ENCODE data around the gene PRX. TPM values are rescaled to one million over a fixed set of nuclear protein-coding genes. Genes with fewer than 3 reads are reported as not detected.

The PRX gene
- total and polyA plus RNA-seq, 9 donors: 1.7 to 8.8 (median 6.9) TPM

DNA sequence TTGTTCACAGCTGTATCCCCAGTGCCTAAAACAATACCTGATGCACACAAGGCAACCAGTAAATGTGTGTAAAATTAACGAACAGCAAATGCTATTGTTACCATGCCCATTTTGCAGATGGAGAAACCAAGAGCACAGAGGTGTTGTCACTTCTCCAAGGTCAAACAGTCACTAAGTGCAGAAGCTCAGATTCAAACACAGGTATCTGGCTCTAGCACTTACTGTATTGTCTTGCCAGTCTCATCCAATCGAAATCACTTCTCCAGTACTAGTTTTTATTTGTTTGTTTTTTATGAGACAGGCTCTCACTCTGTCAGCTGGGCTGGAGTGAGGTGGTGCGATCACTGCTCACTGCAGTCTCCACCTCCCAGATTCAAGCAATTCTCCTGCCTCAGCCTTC lies 51.0 kb downstream of the PRX start:
- Histone ChIP-seq H3K9me3 (no peaks in the 10 kb centered on the region), H3K27ac (no peak overlapping the region), H3K27me3 (no peaks in the 10 kb centered on the region), H3K4me3 (no peak overlapping the region), H3K4me1 (ENCODE audit: insufficient read depth) (peaks cover 7% of the 10 kb centered on the region), H3K36me3 (no peaks in the 10 kb centered on the region)
- no peak for DNase-seq
- no peak for TF ChIP-seq EP300 (IDR thresholded peaks at IDR 0.05)
- no peak for TF ChIP-seq POLR2A (IDR thresholded peaks at IDR 0.05)
- TF ChIP-seq, protein P1, sequence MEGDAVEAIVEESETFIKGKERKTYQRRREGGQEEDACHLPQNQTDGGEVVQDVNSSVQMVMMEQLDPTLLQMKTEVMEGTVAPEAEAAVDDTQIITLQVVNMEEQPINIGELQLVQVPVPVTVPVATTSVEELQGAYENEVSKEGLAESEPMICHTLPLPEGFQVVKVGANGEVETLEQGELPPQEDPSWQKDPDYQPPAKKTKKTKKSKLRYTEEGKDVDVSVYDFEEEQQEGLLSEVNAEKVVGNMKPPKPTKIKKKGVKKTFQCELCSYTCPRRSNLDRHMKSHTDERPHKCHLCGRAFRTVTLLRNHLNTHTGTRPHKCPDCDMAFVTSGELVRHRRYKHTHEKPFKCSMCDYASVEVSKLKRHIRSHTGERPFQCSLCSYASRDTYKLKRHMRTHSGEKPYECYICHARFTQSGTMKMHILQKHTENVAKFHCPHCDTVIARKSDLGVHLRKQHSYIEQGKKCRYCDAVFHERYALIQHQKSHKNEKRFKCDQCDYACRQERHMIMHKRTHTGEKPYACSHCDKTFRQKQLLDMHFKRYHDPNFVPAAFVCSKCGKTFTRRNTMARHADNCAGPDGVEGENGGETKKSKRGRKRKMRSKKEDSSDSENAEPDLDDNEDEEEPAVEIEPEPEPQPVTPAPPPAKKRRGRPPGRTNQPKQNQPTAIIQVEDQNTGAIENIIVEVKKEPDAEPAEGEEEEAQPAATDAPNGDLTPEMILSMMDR (IDR thresholded peaks at IDR 0.05): no peak
- 84 to 91% (median 90%) methylated on average over 3 of the region's 3 CpGs for WGBS, 3 donors
- intact Hi-C loops (cut with DNase I): no loop called here

- DNase-seq: no peak
- intact Hi-C loops (cut with DNase I): no loop called here
- TF ChIP-seq POLR2A (IDR thresholded peaks at IDR 0.05): no peak
- TF ChIP-seq EP300 (IDR thresholded peaks at IDR 0.05): no peak
- TF ChIP-seq, protein P1 (IDR thresholded peaks at IDR 0.05): no peak
- Histone ChIP-seq H3K36me3 (no peaks in the 10 kb centered on the region), H3K27me3 (no peaks in the 10 kb centered on the region), H3K4me1 (ENCODE audit: insufficient read depth) (peaks cover 5% of the 10 kb centered on the region), H3K4me3 (no peak overlapping the region), H3K9me3 (no peaks in the 10 kb centered on the region), H3K27ac (no peak overlapping the region)
- WGBS, 3 donors: 88 to 95% (median 88%) methylated on average over 12 of the region's 12 CpGs
Observed at GRCh38 chr19:40360708-40361241, 52.4 kb downstream of the PRX start.

DNA sequence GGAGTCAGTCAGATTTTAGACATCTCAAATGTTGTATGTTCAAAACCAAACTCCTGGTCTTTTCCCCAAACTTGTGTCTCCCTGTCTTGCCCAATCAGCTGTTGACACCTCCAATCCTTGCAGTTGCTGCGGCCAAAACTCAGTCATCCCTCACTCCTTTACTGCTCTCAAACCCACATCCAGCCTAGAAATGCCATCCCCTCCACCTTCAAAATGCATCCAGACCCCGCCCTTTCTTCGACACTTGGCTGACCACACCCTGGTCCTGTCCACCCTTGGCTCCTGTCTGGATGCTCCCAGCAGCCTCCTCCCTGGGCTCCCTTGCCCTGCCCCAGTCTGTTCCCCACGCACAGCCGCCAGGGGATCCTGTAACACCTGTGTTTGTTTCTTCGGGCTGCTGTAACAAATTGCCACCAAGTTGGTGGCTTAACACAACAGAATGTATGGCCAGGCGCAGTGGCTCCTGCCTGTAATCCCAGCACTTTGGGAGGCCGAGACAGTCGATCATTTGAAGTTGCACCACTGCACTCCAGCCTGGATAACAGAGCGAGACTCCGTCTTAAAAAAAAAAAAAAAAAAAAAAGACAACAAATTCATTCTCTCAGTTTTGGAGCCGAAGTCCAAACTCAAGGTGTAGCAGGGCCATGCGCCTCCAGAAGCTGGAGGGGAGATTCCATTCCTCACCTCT lies 53.0 kb downstream of the PRX start:
- Histone ChIP-seq H3K4me3 (no peak overlapping the region), H3K9me3 (no peaks in the 10 kb centered on the region), H3K4me1 (ENCODE audit: insufficient read depth) (peaks cover 2% of the 10 kb centered on the region), H3K27ac (no peak overlapping the region), H3K27me3 (no peaks in the 10 kb centered on the region), H3K36me3 (no peaks in the 10 kb centered on the region)
- 87 to 89% (median 88%) methylated on average over 13 of the region's 13 CpGs for WGBS, 3 donors
- no peak for TF ChIP-seq POLR2A (IDR thresholded peaks at IDR 0.05)
- no peak for TF ChIP-seq EP300 (IDR thresholded peaks at IDR 0.05)
- TF ChIP-seq, protein P1 (IDR thresholded peaks at IDR 0.05): no peak
- DNase-seq: no peak
- intact Hi-C loops (cut with DNase I): no loop called here

DNA sequence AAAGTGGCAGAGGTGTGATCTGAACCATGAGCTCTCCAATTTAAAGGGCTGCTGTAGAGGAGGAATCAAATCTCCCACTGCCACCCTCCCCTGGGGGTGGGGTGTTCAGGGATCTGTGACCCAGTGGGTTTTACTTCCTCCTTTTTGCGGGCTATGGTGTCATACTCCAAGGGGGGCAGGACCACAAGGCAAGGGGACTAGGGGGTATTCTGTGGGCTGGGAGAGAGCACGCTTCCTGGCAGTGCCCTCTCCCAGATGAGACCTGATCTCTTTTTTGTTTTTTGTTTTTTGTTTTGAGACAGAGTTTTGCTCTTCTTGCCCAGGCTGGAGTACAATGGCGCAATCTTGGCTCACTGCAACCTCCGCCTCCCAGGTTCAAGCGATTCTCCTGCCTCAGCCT lies 54.4 kb downstream of the PRX start:
- H3K9me3 ChIP-seq: no peaks in the 10 kb centered on the region
- TF ChIP-seq POLR2A (IDR thresholded peaks at IDR 0.05) (no peak), EP300 (IDR thresholded peaks at IDR 0.05) (no peak)
- TF ChIP-seq, protein P1 (IDR thresholded peaks at IDR 0.05): no peak
- no peak for DNase-seq
- H3K27ac ChIP-seq: no peak overlapping the region
- no peaks in the 10 kb centered on the region for H3K36me3 ChIP-seq
- 91 to 98% (median 93%) methylated on average over 5 of the region's 5 CpGs for WGBS, 3 donors
- H3K27me3 ChIP-seq: no peaks in the 10 kb centered on the region
- no peaks in the 10 kb centered on the region for H3K4me1 ChIP-seq (ENCODE audit: insufficient read depth)
- no peak overlapping the region for H3K4me3 ChIP-seq
- intact Hi-C loops (cut with DNase I): no loop called here
